SK-N-SH treated with all-trans-retinoic acid at 6 μM for 48 hours (cell line): ENCODE data around the gene TBXAS1.

Source experiments
- ARNTL ChIP-seq: fragments of 450-650 bp; formaldehyde crosslinking; IDR thresholded peaks from 2 replicates; pipeline ENCODE4 v1.5.0; 2020; ENCODE audit warnings: low read depth, mild to moderate bottlenecking, moderate library complexity, borderline replicate concordance
- BACH2 ChIP-seq: fragments of 250-450 bp; sonication (Bioruptor Pico); IDR thresholded peaks from 2 replicates; pipeline ENCODE4 v1.9.0; 2021; ENCODE audit warnings: mild to moderate bottlenecking, borderline replicate concordance
- ESRRG ChIP-seq: fragments of 250-450 bp; sonication (Bioruptor Pico); IDR thresholded peaks from 2 replicates; pipeline ENCODE4 v1.6.1; 2021; ENCODE audit warnings: mild to moderate bottlenecking
- ISL1 ChIP-seq: fragments of 250-450 bp; sonication (Bioruptor Pico); IDR thresholded peaks from 2 replicates; pipeline ENCODE4 v2.1.2; 2022; ENCODE audit warnings: mild to moderate bottlenecking, moderate library complexity
- PATZ1 ChIP-seq: fragments of 250-450 bp; sonication (Bioruptor Pico); IDR thresholded peaks from 2 replicates; pipeline ENCODE4 v1.8.0; 2020; ENCODE audit warnings: mild to moderate bottlenecking, moderate library complexity, borderline replicate concordance
- RARB ChIP-seq: fragments of 250-450 bp; sonication (Bioruptor Pico); IDR thresholded peaks from 2 replicates; pipeline ENCODE4 v1.8.0; 2021; ENCODE audit warnings: mild to moderate bottlenecking, moderate library complexity
- TOX ChIP-seq: fragments of 250-450 bp; sonication (Bioruptor Pico); IDR thresholded peaks from 2 replicates; pipeline ENCODE4 v1.8.0; 2021; ENCODE audit warnings: mild to moderate bottlenecking, moderate library complexity, borderline replicate concordance
- ZFP30 ChIP-seq: fragments of 450-650 bp; formaldehyde crosslinking; IDR thresholded peaks from 2 replicates; pipeline ENCODE4 v1.5.0; 2022; ENCODE audit warnings: mild to moderate bottlenecking, moderate library complexity

DNA sequence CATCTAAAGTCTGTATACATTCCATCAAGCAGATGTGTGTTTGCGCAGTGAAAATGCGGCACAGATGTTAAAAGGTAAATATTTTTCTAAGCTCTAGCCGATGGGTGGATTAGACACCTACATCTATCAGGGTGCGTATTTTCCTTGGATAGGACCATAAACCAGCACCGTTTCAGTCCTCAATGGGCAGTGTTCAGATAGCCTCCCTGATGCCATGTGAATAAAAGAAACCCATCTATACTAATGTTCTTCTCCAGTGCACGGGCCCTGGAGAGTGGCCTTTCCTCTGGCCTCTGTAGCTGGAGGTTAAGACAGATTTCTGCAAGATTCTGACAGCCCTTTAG lies 130.2 kb downstream of the TBXAS1 start:
- no peak for TF ChIP-seq BACH2 (CRISPR knock-in tag)
- TF ChIP-seq PATZ1 (CRISPR knock-in tag), result no peak
- no peak for TF ChIP-seq ARNTL (CRISPR knock-in tag)
- no peak for TF ChIP-seq RARB
- TF ChIP-seq ISL1 (CRISPR knock-in tag), result no peak
- no peak for TF ChIP-seq TOX (CRISPR knock-in tag)
- no peak for TF ChIP-seq ESRRG (CRISPR knock-in tag)
- TF ChIP-seq ZFP30 (CRISPR knock-in tag), result no peak
